Osteoblast (primary cell): ENCODE measurements around the gene GPC5. TPM values are rescaled to one million over a fixed set of nuclear protein-coding genes. Genes with fewer than 3 reads are reported as not detected.

Experiments used
- DNase-seq: peaks from one replicate; pipeline ENCODE4 v3.0.0; 2011; ENCODE audit warnings: low spot score, mixed read lengths; ENCODE audit not compliant: insufficient read length; ENCODE audit errors: missing footprints
- H2AFZ ChIP-seq: 2 replicates; pipeline ENCODE4 v1.6.0; 2011; ENCODE audit warnings: mild to moderate bottlenecking, low read length
- H3K27ac ChIP-seq: 2 replicates; pipeline ENCODE4 v1.5.1; 2011; ENCODE audit warnings: mild to moderate bottlenecking, low read depth, low read length, moderate library complexity
- H3K27me3 ChIP-seq: 2 replicates; pipeline ENCODE4 v1.6.0; 2012; ENCODE audit warnings: mild to moderate bottlenecking, control low read depth, inconsistent platforms, low read length, moderate library complexity; ENCODE audit not compliant: insufficient read depth
- H3K36me3 ChIP-seq: 2 replicates; pipeline ENCODE4 v1.5.1; 2011; ENCODE audit warnings: mild to moderate bottlenecking, low read length, control low read depth, moderate library complexity; ENCODE audit not compliant: insufficient read depth
- H3K4me1 ChIP-seq: 2 replicates; pipeline ENCODE4 v1.5.1; 2011; ENCODE audit warnings: mild to moderate bottlenecking, low read length, control low read depth, moderate library complexity; ENCODE audit not compliant: insufficient read depth
- H3K4me2 ChIP-seq: 2 replicates; pipeline ENCODE4 v1.6.0; 2011; ENCODE audit warnings: mild to moderate bottlenecking, low read length; ENCODE audit not compliant: insufficient read depth
- H3K4me3 ChIP-seq: fragments of 200-600 bp; sonication (generic); 3 replicates; pipeline ENCODE4 v1.5.1; 2012; ENCODE audit warnings: mild to moderate bottlenecking, low read length, inconsistent platforms; ENCODE audit not compliant: insufficient read depth
- H3K79me2 ChIP-seq: 2 replicates; pipeline ENCODE4 v1.6.0; 2012; ENCODE audit warnings: mild to moderate bottlenecking, low read length, control low read depth, inconsistent platforms; ENCODE audit not compliant: insufficient read depth
- H3K9me3 ChIP-seq: 2 replicates; pipeline ENCODE4 v1.5.1; 2011; ENCODE audit warnings: low read depth, low read length, control low read depth
- H4K20me1 ChIP-seq: 2 replicates; pipeline ENCODE4 v1.6.0; 2012; ENCODE audit warnings: mild to moderate bottlenecking, low read length, control low read depth; ENCODE audit not compliant: insufficient read depth
- total RNA-seq: library from RNA; depleted of rRNA; stranded (reverse); fragments of >200 nt; gene quantifications from 2 replicates; pipeline ENCODE4 v1.2.3, GENCODE V29; 2012
- TF ChIP-seq, protein P1 (sequence below): IDR thresholded peaks from 2 replicates; pipeline ENCODE4 v1.5.1; 2011; ENCODE audit warnings: mild to moderate bottlenecking, low read depth, low read length, moderate library complexity; ENCODE audit errors: extremely low read depth

GPC5 gene
- total RNA-seq, 1 donor: 0.36 TPM

GRCh38 chr13:92640936-92641335 lies 1242.5 kb downstream of the GPC5 start:
- no peaks in the 10 kb centered on the region for H3K9me3 ChIP-seq
- H3K36me3 ChIP-seq: no peaks in the 10 kb centered on the region
- no peak for DNase-seq
- H3K79me2 ChIP-seq: no peaks in the 10 kb centered on the region
- no peaks in the 10 kb centered on the region for H3K27me3 ChIP-seq
- H2AFZ ChIP-seq: no peak overlapping the region
- no peaks in the 10 kb centered on the region for H4K20me1 ChIP-seq
- H3K4me3 ChIP-seq: no peak overlapping the region
- TF ChIP-seq, protein P1, sequence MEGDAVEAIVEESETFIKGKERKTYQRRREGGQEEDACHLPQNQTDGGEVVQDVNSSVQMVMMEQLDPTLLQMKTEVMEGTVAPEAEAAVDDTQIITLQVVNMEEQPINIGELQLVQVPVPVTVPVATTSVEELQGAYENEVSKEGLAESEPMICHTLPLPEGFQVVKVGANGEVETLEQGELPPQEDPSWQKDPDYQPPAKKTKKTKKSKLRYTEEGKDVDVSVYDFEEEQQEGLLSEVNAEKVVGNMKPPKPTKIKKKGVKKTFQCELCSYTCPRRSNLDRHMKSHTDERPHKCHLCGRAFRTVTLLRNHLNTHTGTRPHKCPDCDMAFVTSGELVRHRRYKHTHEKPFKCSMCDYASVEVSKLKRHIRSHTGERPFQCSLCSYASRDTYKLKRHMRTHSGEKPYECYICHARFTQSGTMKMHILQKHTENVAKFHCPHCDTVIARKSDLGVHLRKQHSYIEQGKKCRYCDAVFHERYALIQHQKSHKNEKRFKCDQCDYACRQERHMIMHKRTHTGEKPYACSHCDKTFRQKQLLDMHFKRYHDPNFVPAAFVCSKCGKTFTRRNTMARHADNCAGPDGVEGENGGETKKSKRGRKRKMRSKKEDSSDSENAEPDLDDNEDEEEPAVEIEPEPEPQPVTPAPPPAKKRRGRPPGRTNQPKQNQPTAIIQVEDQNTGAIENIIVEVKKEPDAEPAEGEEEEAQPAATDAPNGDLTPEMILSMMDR: no peak
- no peak overlapping the region for H3K4me2 ChIP-seq
- H3K27ac ChIP-seq: no peak overlapping the region
- H3K4me1 ChIP-seq: no peaks in the 10 kb centered on the region

DNA sequence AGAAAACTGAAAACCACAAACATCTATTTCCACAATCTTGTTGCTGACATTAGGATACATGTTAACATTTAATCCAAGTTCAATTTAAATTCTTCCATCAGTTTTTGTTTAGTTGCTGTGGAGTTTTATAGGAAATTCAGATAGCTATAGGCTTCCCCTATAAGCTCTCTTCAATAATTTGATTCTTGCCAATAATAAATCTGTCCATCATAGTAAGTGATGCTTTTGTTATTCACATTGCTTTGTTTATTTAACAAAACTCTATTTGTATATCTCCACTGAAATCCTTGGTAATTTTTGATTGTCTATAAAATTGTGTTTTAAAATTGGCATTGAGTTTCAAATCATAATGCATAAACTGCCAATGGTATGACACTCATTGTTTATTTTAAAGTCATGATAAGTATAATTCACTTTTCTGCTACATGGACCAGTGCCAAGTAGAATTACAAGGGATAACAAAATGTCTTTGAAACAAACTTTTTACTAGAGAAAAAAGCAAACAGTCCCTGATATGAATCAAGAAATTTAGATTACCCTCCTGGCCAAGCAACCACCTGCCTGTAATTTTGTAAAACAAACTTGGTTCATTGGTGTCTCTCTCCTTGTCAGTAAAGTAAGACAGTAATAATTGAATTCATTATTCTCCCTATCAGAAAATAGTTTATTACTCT lies 1250.9 kb downstream of the GPC5 start:
- H3K27me3 ChIP-seq: no peaks in the 10 kb centered on the region
- no peak for DNase-seq
- no peaks in the 10 kb centered on the region for H3K9me3 ChIP-seq
- H3K4me3 ChIP-seq: no peak overlapping the region
- H3K27ac ChIP-seq: no peak overlapping the region
- no peaks in the 10 kb centered on the region for H3K4me1 ChIP-seq
- no peaks in the 10 kb centered on the region for H3K79me2 ChIP-seq
- H3K36me3 ChIP-seq: no peaks in the 10 kb centered on the region
- TF ChIP-seq, protein P1: no peak
- no peak overlapping the region for H3K4me2 ChIP-seq
- no peak overlapping the region for H2AFZ ChIP-seq
- H4K20me1 ChIP-seq: no peaks in the 10 kb centered on the region

DNA sequence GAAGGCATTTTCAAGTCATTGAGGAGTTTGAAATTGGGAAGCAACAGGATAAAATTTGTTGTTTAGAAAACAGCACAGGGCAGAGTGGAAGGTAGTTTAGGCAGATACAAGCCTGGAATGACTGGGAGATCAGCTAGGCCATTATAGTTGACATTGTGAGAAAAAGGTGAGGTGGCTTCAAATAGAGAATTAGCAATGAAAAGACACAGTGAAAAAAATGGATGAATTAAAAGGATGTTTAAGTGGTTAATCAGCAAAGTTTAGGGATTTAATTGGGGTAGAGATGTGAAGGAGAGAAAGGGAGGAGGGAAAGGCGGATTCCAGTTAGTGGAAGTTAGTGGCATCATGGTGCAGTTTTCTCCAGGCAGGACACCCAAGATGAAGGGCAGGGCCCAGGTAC lies 1257.7 kb downstream of the GPC5 start:
- DNase-seq: no peak
- H3K9me3 ChIP-seq: no peaks in the 10 kb centered on the region
- H3K4me3 ChIP-seq: no peak overlapping the region
- TF ChIP-seq, protein P1: no peak
- H3K27ac ChIP-seq: no peak overlapping the region
- H3K27me3 ChIP-seq: no peaks in the 10 kb centered on the region
- H3K4me1 ChIP-seq: no peaks in the 10 kb centered on the region
- no peaks in the 10 kb centered on the region for H3K36me3 ChIP-seq
- no peaks in the 10 kb centered on the region for H3K79me2 ChIP-seq
- H3K4me2 ChIP-seq: no peak overlapping the region
- H4K20me1 ChIP-seq: no peaks in the 10 kb centered on the region
- no peak overlapping the region for H2AFZ ChIP-seq

DNA sequence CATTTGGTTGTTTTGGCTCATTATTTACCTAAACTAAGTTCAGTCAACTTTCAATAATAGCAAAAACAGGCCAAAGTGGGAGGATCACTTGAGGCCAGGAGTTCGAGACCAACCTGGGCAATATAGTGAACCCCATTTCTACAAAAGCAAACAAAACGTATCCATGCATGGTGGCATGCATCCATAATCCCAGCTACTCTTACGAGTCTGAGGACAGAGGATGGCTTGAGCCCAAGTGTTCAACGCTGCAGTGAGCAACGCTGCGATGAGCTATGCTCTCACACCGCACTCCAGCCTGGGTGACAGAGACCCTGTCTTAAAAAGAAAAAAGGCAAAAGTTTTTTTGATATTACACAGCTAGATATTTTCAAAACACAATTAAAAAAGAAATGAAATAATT lies 1258.2 kb downstream of the GPC5 start:
- H3K4me2 ChIP-seq: no peak overlapping the region
- no peaks in the 10 kb centered on the region for H4K20me1 ChIP-seq
- no peak for DNase-seq
- no peaks in the 10 kb centered on the region for H3K9me3 ChIP-seq
- no peak overlapping the region for H3K4me3 ChIP-seq
- TF ChIP-seq, protein P1: no peak
- H3K27ac ChIP-seq: no peak overlapping the region
- H3K27me3 ChIP-seq: no peaks in the 10 kb centered on the region
- H2AFZ ChIP-seq: no peak overlapping the region
- H3K36me3 ChIP-seq: no peaks in the 10 kb centered on the region
- H3K79me2 ChIP-seq: no peaks in the 10 kb centered on the region
- H3K4me1 ChIP-seq: no peaks in the 10 kb centered on the region
